ENCODE measurements around the gene LRRC26. TPM values are rescaled to one million over a fixed set of nuclear protein-coding genes. Genes with fewer than 3 reads are reported as not detected.

Gene LRRC26
- polyA plus RNA-seq, 4 donors = not detected

- peak in 2 of 4 donors; percentile 19 to 24 for DNase-seq (ENCODE audit: low read depth in 4 of 4, low spot score in 3 of 4)
Measured at GRCh38 chr9:137168904-137169856, 671 bp downstream of the LRRC26 start.

- DNase-seq (ENCODE audit: low read depth in 4 of 4, low spot score in 3 of 4) = no peak
Measured at GRCh38 chr9:137168573-137168903, 1.3 kb downstream of the LRRC26 start.

GRCh38 chr9:137167747-137168572 is 1.9 kb downstream of the LRRC26 start:
- peak in 1 of 4 donors; percentile 20 for DNase-seq (ENCODE audit: low read depth in 4 of 4, low spot score in 3 of 4)

- no peak for DNase-seq (ENCODE audit: low read depth in 4 of 4, low spot score in 3 of 4)
Measured at GRCh38 chr9:137167277-137167746, 2.5 kb downstream of the LRRC26 start.

- no peak for DNase-seq (ENCODE audit: low read depth in 4 of 4, low spot score in 3 of 4)
Measured at GRCh38 chr9:137166380-137167229, 3.2 kb downstream of the LRRC26 start.

GRCh38 chr9:137165250-137165836 is 4.5 kb downstream of the LRRC26 start:
- no peak for DNase-seq (ENCODE audit: low read depth in 4 of 4, low spot score in 3 of 4)

- no peak for DNase-seq (ENCODE audit: low read depth in 4 of 4, low spot score in 3 of 4)
Measured at GRCh38 chr9:137164370-137165249, 5.2 kb downstream of the LRRC26 start.

- DNase-seq (ENCODE audit: low read depth in 4 of 4, low spot score in 3 of 4) = no peak
Measured at GRCh38 chr9:137163805-137164204, 6.0 kb downstream of the LRRC26 start.

- DNase-seq (ENCODE audit: low read depth in 4 of 4, low spot score in 3 of 4) = no peak
Measured at GRCh38 chr9:137163365-137163715, 6.5 kb downstream of the LRRC26 start.

GRCh38 chr9:137162505-137163364 is 7.1 kb downstream of the LRRC26 start:
- DNase-seq (ENCODE audit: low read depth in 4 of 4, low spot score in 3 of 4) = no peak

- no peak for DNase-seq (ENCODE audit: low read depth in 4 of 4, low spot score in 3 of 4)
Measured at GRCh38 chr9:137161558-137162486, 8.0 kb downstream of the LRRC26 start.

- no peak for DNase-seq (ENCODE audit: low read depth in 4 of 4, low spot score in 3 of 4)
Measured at GRCh38 chr9:137160716-137161557, 8.9 kb downstream of the LRRC26 start.

GRCh38 chr9:137160054-137160425 is 9.8 kb downstream of the LRRC26 start:
- no peak for DNase-seq (ENCODE audit: low read depth in 4 of 4, low spot score in 3 of 4)

- DNase-seq (ENCODE audit: low read depth in 4 of 4, low spot score in 3 of 4) = no peak
Measured at GRCh38 chr9:137159105-137160053, 10.5 kb downstream of the LRRC26 start.

GRCh38 chr9:137158625-137159024 is 11.2 kb downstream of the LRRC26 start:
- no peak for DNase-seq (ENCODE audit: low read depth in 4 of 4, low spot score in 3 of 4)
